Measurements from ENCODE around the gene RFX1.

DNA sequence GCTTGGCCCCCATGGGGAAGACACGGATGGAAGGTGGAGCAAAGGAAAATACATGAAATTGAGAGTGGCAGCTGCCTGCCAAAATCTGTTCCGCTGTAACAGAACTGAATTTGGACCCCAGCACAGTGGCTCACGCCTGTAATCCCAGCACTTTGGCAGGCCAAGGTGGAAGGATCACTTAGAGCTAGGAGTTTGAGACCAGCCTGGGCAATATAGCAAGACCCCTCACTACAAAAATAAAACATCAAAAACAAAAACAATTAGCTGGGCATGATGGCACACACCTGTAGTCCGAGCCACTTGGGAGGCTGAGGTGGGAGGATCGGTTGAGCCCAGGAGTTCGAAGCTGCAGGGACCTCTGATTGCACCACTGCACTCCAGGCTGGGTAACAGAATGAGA lies 46.4 kb upstream of the RFX1 start:
- TF ChIP-seq, protein P1, sequence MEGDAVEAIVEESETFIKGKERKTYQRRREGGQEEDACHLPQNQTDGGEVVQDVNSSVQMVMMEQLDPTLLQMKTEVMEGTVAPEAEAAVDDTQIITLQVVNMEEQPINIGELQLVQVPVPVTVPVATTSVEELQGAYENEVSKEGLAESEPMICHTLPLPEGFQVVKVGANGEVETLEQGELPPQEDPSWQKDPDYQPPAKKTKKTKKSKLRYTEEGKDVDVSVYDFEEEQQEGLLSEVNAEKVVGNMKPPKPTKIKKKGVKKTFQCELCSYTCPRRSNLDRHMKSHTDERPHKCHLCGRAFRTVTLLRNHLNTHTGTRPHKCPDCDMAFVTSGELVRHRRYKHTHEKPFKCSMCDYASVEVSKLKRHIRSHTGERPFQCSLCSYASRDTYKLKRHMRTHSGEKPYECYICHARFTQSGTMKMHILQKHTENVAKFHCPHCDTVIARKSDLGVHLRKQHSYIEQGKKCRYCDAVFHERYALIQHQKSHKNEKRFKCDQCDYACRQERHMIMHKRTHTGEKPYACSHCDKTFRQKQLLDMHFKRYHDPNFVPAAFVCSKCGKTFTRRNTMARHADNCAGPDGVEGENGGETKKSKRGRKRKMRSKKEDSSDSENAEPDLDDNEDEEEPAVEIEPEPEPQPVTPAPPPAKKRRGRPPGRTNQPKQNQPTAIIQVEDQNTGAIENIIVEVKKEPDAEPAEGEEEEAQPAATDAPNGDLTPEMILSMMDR (IDR thresholded peaks at IDR 0.05; ENCODE audit: low read length) = no peak
- no peak for TF ChIP-seq EZH2 (optimal IDR thresholded peaks at IDR 0.05; ENCODE audit: low read depth, low read length)

Data from MM.1S (cell line).